SK-N-SH treated with all-trans-retinoic acid at 6 μM for 48 hours (cell line): ENCODE results near the gene DGKI.

Source experiments
- ATAC-seq: fragments of 200-7000 bp; cut with Tn5 transposase; 3 replicates; pipeline ENCODE4 v1.9.1; 2020; ENCODE audit warnings: mild to moderate bottlenecking, moderate library complexity
- ARNTL ChIP-seq: fragments of 450-650 bp; formaldehyde crosslinking; IDR thresholded peaks from 2 replicates; pipeline ENCODE4 v1.5.0; 2020; ENCODE audit warnings: low read depth, mild to moderate bottlenecking, moderate library complexity, borderline replicate concordance
- BACH2 ChIP-seq: fragments of 250-450 bp; sonication (Bioruptor Pico); IDR thresholded peaks from 2 replicates; pipeline ENCODE4 v1.9.0; 2021; ENCODE audit warnings: mild to moderate bottlenecking, borderline replicate concordance
- CREB5 ChIP-seq: fragments of 250-450 bp; sonication (Bioruptor Pico); IDR thresholded peaks from 2 replicates; pipeline ENCODE4 v1.5.1; 2020; ENCODE audit warnings: low read depth, mild to moderate bottlenecking, moderate library complexity
- CSRNP3 ChIP-seq: fragments of 250-450 bp; sonication (Bioruptor Pico); IDR thresholded peaks from 2 replicates; pipeline ENCODE4 v1.5.1; 2021; ENCODE audit warnings: mild to moderate bottlenecking, moderate library complexity
- ESRRG ChIP-seq: fragments of 250-450 bp; sonication (Bioruptor Pico); IDR thresholded peaks from 2 replicates; pipeline ENCODE4 v1.6.1; 2021; ENCODE audit warnings: mild to moderate bottlenecking
- GLIS3 ChIP-seq: fragments of 250-450 bp; sonication (Bioruptor Pico); IDR thresholded peaks from 2 replicates; pipeline ENCODE4 v1.5.0; 2020; ENCODE audit warnings: mild to moderate bottlenecking, moderate library complexity
- ISL1 ChIP-seq: fragments of 250-450 bp; sonication (Bioruptor Pico); IDR thresholded peaks from 2 replicates; pipeline ENCODE4 v2.1.2; 2022; ENCODE audit warnings: mild to moderate bottlenecking, moderate library complexity
- OSR1 ChIP-seq: fragments of 250-450 bp; sonication (Bioruptor Pico); IDR thresholded peaks from 2 replicates; pipeline ENCODE4 v1.8.0; 2022; ENCODE audit warnings: moderate library complexity, mild to moderate bottlenecking, inconsistent platforms
- PATZ1 ChIP-seq: fragments of 250-450 bp; sonication (Bioruptor Pico); IDR thresholded peaks from 2 replicates; pipeline ENCODE4 v1.8.0; 2020; ENCODE audit warnings: mild to moderate bottlenecking, moderate library complexity, borderline replicate concordance
- POU6F1 ChIP-seq: fragments of 250-450 bp; sonication (Bioruptor Pico); IDR thresholded peaks from 2 replicates; pipeline ENCODE4 v1.8.0; 2021; ENCODE audit warnings: low read depth, mild to moderate bottlenecking, moderate library complexity, borderline replicate concordance
- RARB ChIP-seq: fragments of 250-450 bp; sonication (Bioruptor Pico); IDR thresholded peaks from 2 replicates; pipeline ENCODE4 v1.8.0; 2021; ENCODE audit warnings: mild to moderate bottlenecking, moderate library complexity
- SNAI2 ChIP-seq: fragments of 250-450 bp; sonication (Bioruptor Pico); IDR thresholded peaks from 2 replicates; pipeline ENCODE4 v1.5.0; 2020; ENCODE audit warnings: mild to moderate bottlenecking, moderate library complexity
- TCF4 ChIP-seq: fragments of 250-450 bp; sonication (Bioruptor Pico); IDR thresholded peaks from 2 replicates; pipeline ENCODE4 v1.8.0; 2021; ENCODE audit warnings: mild to moderate bottlenecking, moderate library complexity, borderline replicate concordance
- TOX ChIP-seq: fragments of 250-450 bp; sonication (Bioruptor Pico); IDR thresholded peaks from 2 replicates; pipeline ENCODE4 v1.8.0; 2021; ENCODE audit warnings: mild to moderate bottlenecking, moderate library complexity, borderline replicate concordance
- TSHZ2 ChIP-seq: fragments of 250-450 bp; sonication (Bioruptor Pico); IDR thresholded peaks from 2 replicates; pipeline ENCODE4 v1.5.0; 2020; ENCODE audit warnings: mild to moderate bottlenecking, moderate library complexity
- ZFP3 ChIP-seq: fragments of 250-450 bp; sonication (Bioruptor Pico); IDR thresholded peaks from 2 replicates; pipeline ENCODE4 v1.5.0; 2020; ENCODE audit warnings: mild to moderate bottlenecking, moderate library complexity
- ZFP30 ChIP-seq: fragments of 450-650 bp; formaldehyde crosslinking; IDR thresholded peaks from 2 replicates; pipeline ENCODE4 v1.5.0; 2022; ENCODE audit warnings: mild to moderate bottlenecking, moderate library complexity
- ZNF565 ChIP-seq: fragments of 450-650 bp; formaldehyde crosslinking; conservative IDR thresholded peaks from 2 replicates; pipeline ENCODE4 v1.5.0; 2020; ENCODE audit warnings: low read depth, mild to moderate bottlenecking, moderate library complexity
- ZNF70 ChIP-seq: fragments of 450-650 bp; formaldehyde crosslinking; IDR thresholded peaks from 2 replicates; pipeline ENCODE4 v1.5.0; 2020; ENCODE audit warnings: mild to moderate bottlenecking, moderate library complexity
- ZNF8 ChIP-seq: fragments of 450-650 bp; formaldehyde crosslinking; IDR thresholded peaks from 2 replicates; pipeline ENCODE4 v1.5.0; 2020; ENCODE audit warnings: mild to moderate bottlenecking, moderate library complexity

DGKI gene

GRCh38 chr7:137681657-137682562 lies 164.9 kb downstream of the DGKI start:
- TF ChIP-seq POU6F1 (CRISPR knock-in tag) = no peak
- TF ChIP-seq ZFP30 (CRISPR knock-in tag) = no peak
- no peak for TF ChIP-seq TCF4 (CRISPR knock-in tag)
- peak; percentile 43; the same call in 2 of the 3 replicates for ATAC-seq

- TF ChIP-seq TOX (CRISPR knock-in tag) = no peak
- no peak for TF ChIP-seq CREB5
- no peak for TF ChIP-seq GLIS3
- TF ChIP-seq ESRRG (CRISPR knock-in tag) = no peak
- no peak for TF ChIP-seq POU6F1 (CRISPR knock-in tag)
- TF ChIP-seq OSR1 (CRISPR knock-in tag) = no peak
- no peak for TF ChIP-seq SNAI2 (CRISPR knock-in tag)
- no peak for TF ChIP-seq ISL1 (CRISPR knock-in tag)
- no peak for TF ChIP-seq ZNF70 (CRISPR knock-in tag)
- no peak for TF ChIP-seq ZNF565 (CRISPR knock-in tag)
- no peak for TF ChIP-seq ZNF8 (CRISPR knock-in tag)
- TF ChIP-seq BACH2 (CRISPR knock-in tag) = no peak
- no peak for TF ChIP-seq PATZ1 (CRISPR knock-in tag)
- TF ChIP-seq ZFP3 (CRISPR knock-in tag) = no peak
- no peak for TF ChIP-seq TCF4 (CRISPR knock-in tag)
- no peak for TF ChIP-seq CSRNP3 (CRISPR knock-in tag)
- no peak for TF ChIP-seq RARB
- no peak for TF ChIP-seq ZFP30 (CRISPR knock-in tag)
- TF ChIP-seq TSHZ2 (CRISPR knock-in tag) = no peak
- no peak for TF ChIP-seq ARNTL (CRISPR knock-in tag)
- no peak for ATAC-seq
These were observed 172.0 kb downstream of the DGKI start for GRCh38 chr7:137674551-137675409.
